Measurements from ENCODE around the gene DDR1. TPM values are rescaled to one million over a fixed set of nuclear protein-coding genes. Genes with fewer than 3 reads are reported as not detected.
"Not testable (repeated sequence)": the region's sequence is repeated elsewhere in the genome, so short reads cannot be mapped to it uniquely, and the experiment has no call there.

The DDR1 gene
- total RNA-seq, 4 donors from 2014 or later: 131 to 261 (median 140) TPM

GRCh38 chr6:30854285-30855040 lies 29.9 kb upstream of the DDR1 start:
- 95% methylated on average over 4 of the region's 5 CpGs for whole genome bisulfite sequencing, 2 donors

GRCh38 chr6:30855429-30856075 lies 28.8 kb upstream of the DDR1 start:
- 76 to 79% methylated on average over 6 of the region's 6 CpGs for WGBS, 2 donors
- TF ChIP-seq POLR2A (IDR thresholded peaks at IDR 0.05): no peak
- TF ChIP-seq, protein P1, sequence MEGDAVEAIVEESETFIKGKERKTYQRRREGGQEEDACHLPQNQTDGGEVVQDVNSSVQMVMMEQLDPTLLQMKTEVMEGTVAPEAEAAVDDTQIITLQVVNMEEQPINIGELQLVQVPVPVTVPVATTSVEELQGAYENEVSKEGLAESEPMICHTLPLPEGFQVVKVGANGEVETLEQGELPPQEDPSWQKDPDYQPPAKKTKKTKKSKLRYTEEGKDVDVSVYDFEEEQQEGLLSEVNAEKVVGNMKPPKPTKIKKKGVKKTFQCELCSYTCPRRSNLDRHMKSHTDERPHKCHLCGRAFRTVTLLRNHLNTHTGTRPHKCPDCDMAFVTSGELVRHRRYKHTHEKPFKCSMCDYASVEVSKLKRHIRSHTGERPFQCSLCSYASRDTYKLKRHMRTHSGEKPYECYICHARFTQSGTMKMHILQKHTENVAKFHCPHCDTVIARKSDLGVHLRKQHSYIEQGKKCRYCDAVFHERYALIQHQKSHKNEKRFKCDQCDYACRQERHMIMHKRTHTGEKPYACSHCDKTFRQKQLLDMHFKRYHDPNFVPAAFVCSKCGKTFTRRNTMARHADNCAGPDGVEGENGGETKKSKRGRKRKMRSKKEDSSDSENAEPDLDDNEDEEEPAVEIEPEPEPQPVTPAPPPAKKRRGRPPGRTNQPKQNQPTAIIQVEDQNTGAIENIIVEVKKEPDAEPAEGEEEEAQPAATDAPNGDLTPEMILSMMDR (IDR thresholded peaks at IDR 0.05): no peak
- intact Hi-C loops (cut with DNase I): no loop called here
- Histone ChIP-seq H3K27ac (no peak overlapping the region), H3K4me1 (no peaks in the 10 kb centered on the region), H3K4me3 (no peak overlapping the region), H3K9me3 (peaks cover 0 to 25% (median 4%) of the 10 kb centered on the region in 3 donors), H3K27me3 (no peaks in the 10 kb centered on the region), H3K36me3 (no peaks in the 10 kb centered on the region)
- no peak for DNase-seq

More at GRCh38 chr6:30854285-30855040, 29.9 kb upstream of the DDR1 start:
- intact Hi-C loops (cut with DNase I): no loop called here
- TF ChIP-seq POLR2A (IDR thresholded peaks at IDR 0.05): no peak
- TF ChIP-seq, protein P1 (IDR thresholded peaks at IDR 0.05): no peak
- Histone ChIP-seq H3K27ac (no peak overlapping the region), H3K4me1 (peaks cover 0 to 5% (median 0%) of the 10 kb centered on the region in 3 donors), H3K36me3 (no peaks in the 10 kb centered on the region), H3K27me3 (no peaks in the 10 kb centered on the region), H3K9me3 (peaks cover 0 to 19% (median 4%) of the 10 kb centered on the region in 3 donors), H3K4me3 (no peak overlapping the region)
- DNase-seq: no peak

DNA sequence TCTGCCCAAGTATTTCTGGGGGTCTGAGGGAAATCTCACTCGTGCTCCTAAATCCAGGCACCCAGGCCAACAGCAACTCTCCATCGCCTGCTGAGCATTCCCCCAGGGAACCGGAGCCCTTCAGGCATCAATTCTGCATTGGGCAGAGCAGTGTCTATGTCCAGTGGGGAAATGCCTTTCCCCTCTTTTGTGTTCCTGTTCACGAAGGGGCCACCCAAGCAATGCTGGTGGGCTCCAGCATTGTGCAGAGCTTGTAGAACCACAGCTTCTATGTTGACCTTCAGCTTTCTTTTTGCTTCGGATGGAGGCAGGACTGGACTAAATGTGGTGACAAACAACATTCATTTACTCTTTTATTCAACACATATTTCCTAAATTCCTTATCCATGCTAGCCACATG lies 27.2 kb upstream of the DDR1 start:
- H3K27ac ChIP-seq: no peak overlapping the region

GRCh38 chr6:30857549-30857948 lies 26.8 kb upstream of the DDR1 start:
- intact Hi-C loops (cut with DNase I): no loop called here
- Histone ChIP-seq H3K36me3 (no peaks in the 10 kb centered on the region), H3K27me3 (no peaks in the 10 kb centered on the region), H3K27ac (no peak overlapping the region), H3K4me3 (no peak overlapping the region), H3K9me3 (peaks cover 0 to 11% (median 0%) of the 10 kb centered on the region in 3 donors), H3K4me1 (no peaks in the 10 kb centered on the region)
- WGBS, 2 donors: 47 to 59% methylated on average over 5 of the region's 5 CpGs
- TF ChIP-seq, protein P1 (IDR thresholded peaks at IDR 0.05): no peak
- no peak for TF ChIP-seq POLR2A (IDR thresholded peaks at IDR 0.05)
- DNase-seq: no peak

More for the DNA sequence above, 27.2 kb upstream of the DDR1 start:
- Histone ChIP-seq H3K4me1 (no peaks in the 10 kb centered on the region), H3K4me3 (no peak overlapping the region), H3K27me3 (no peaks in the 10 kb centered on the region), H3K9me3 (peaks cover 0 to 13% (median 0%) of the 10 kb centered on the region in 3 donors), H3K36me3 (no peaks in the 10 kb centered on the region)
- intact Hi-C loops (cut with DNase I): no loop called here
- no peak for DNase-seq
- TF ChIP-seq POLR2A (IDR thresholded peaks at IDR 0.05): no peak
- TF ChIP-seq, protein P1 (IDR thresholded peaks at IDR 0.05): no peak
- 57 to 72% methylated on average over 4 to 5 of the region's 5 CpGs for WGBS, 2 donors

- intact Hi-C loops (cut with DNase I); DNase-seq; H3K4me1 ChIP-seq; H3K27ac ChIP-seq; H3K4me3 ChIP-seq; H3K27me3 ChIP-seq; H3K36me3 ChIP-seq: not testable (repeated sequence)
- H3K9me3 ChIP-seq: peaks cover 0 to 11% (median 0%) of the 10 kb centered on the region in 3 donors
- 100% methylated on average over 2 to 3 of the region's 4 CpGs for WGBS, 2 donors
Measured at GRCh38 chr6:30859726-30860125, 24.6 kb upstream of the DDR1 start.
